K562 (cell line): ENCODE data around the gene ALG1L2. TPM values are rescaled to one million over a fixed set of nuclear protein-coding genes. Genes with fewer than 3 reads are reported as not detected.
"Not testable (repeated sequence)": the region's sequence is repeated elsewhere in the genome, so short reads cannot be mapped to it uniquely, and the experiment has no call there.

Experiments
- ATAC-seq: fragments of 200-7000 bp; cut with Tn5 transposase; 3 replicates; pipeline ENCODE4 v1.9.1; 2020; ENCODE audit warnings: moderate library complexity
- BruUV-seq: library from RNA; stranded (reverse); fragments of 400-500 nt; replicated peaks from 2 replicates; lab custom pipeline; 2021; lab: Mats Ljungman, UMichigan
- CTCF ChIA-PET: fragments of 300-600 bp; formaldehyde crosslinking; extraction: SDS; loops from one replicate; lab custom pipeline; 2021; ENCODE audit warnings: low intra/inter-chr PET ratio; lab: Yijun Ruan, JAX
- POLR2A ChIA-PET: fragments of 300-600, 350-650 bp; sonication (Branson Sonifier 250); formaldehyde crosslinking; extraction: SDS; loops from one replicate; lab custom pipeline; 2021; ENCODE audit warnings: antibody characterized with exemption, inconsistent platforms; lab: Yijun Ruan, JAX
- DNase-seq, 4 experiments: peaks; one replicate each; pipeline versions ENCODE4 v3.0.0 to v3.0.0-alpha.2; 2011 to 2018; ENCODE audit warnings: low spot score in 3 of 4, mixed read lengths in 3 of 4; ENCODE audit errors: extremely low read depth in 1 of 4
- FAIRE-seq: peaks from 2 replicates; lab custom pipeline; 2011; peaks lifted over from hg19 to GRCh38; lab: Jason Lieb, UNC
- H2AFZ ChIP-seq: 2 replicates; pipeline ENCODE4 v1.6.0; 2011; ENCODE audit warnings: low read depth, low read length, control low read depth, inconsistent platforms
- H3K27ac ChIP-seq: fragments of 200-600 bp; 3 replicates; pipeline ENCODE4 v1.8.0; 2011; ENCODE audit warnings: low read depth, mild to moderate bottlenecking, control low read depth, inconsistent platforms, low read length, moderate library complexity, mixed read lengths; ENCODE audit errors: extremely low read depth
- H3K27me3 ChIP-seq, 2 experiments: fragments of 300-600 bp in 1 of 2; 2 replicates in 1 of 2; 3 replicates in 1 of 2; pipeline versions ENCODE4 v1.6.0 to v1.8.0; 2011; ENCODE audit warnings: inconsistent platforms in 2 of 2, low read length in 2 of 2, mild to moderate bottlenecking in 1 of 2, mixed read lengths in 1 of 2, moderate library complexity in 1 of 2; ENCODE audit not compliant: control insufficient read depth in 2 of 2, insufficient read depth in 2 of 2
- H3K36me3 ChIP-seq: fragments of 300-600 bp; 3 replicates; pipeline ENCODE4 v1.8.0; 2011; ENCODE audit warnings: mild to moderate bottlenecking, low read length, inconsistent platforms; ENCODE audit not compliant: control insufficient read depth, insufficient read depth
- H3K4me1 ChIP-seq, 2 experiments: fragments of 200-600 bp in 1 of 2; replicated peaks in 1 of 2; 2 replicates in 1 of 2; 3 replicates in 1 of 2; pipeline versions ENCODE4 v1.5.1 to v1.8.0; 2011; ENCODE audit warnings: inconsistent platforms in 2 of 2, low read length in 2 of 2, mild to moderate bottlenecking in 1 of 2, mixed read lengths in 1 of 2, moderate library complexity in 1 of 2; ENCODE audit not compliant: control insufficient read depth in 2 of 2, insufficient read depth in 2 of 2
- H3K4me2 ChIP-seq: 2 replicates; pipeline ENCODE4 v1.6.1; 2011; ENCODE audit warnings: low read length, control low read depth, inconsistent platforms, mixed read lengths; ENCODE audit not compliant: insufficient read depth
- H3K4me3 ChIP-seq: fragments of 200-600 bp; sonication (generic), shearing (Covaris generic); 2 replicates; pipeline ENCODE4 v1.5.1; 2016; ENCODE audit warnings: control low read depth, inconsistent platforms
- H3K79me2 ChIP-seq: fragments of 200-600 bp; 3 replicates; pipeline ENCODE4 v1.8.0; 2011; ENCODE audit warnings: low read length, inconsistent platforms; ENCODE audit not compliant: control insufficient read depth, insufficient read depth
- H3K9ac ChIP-seq, 2 experiments: 2 replicates each; pipeline versions ENCODE4 v1.6.0 to v1.6.1; 2011; ENCODE audit warnings: low read depth in 2 of 2, low read length in 2 of 2, control low read depth in 1 of 2, inconsistent platforms in 1 of 2, mild to moderate bottlenecking in 1 of 2, mixed read lengths in 1 of 2; ENCODE audit not compliant: insufficient read depth in 1 of 2
- H3K9me1 ChIP-seq: one replicate; pipeline ENCODE4 v1.6.0; 2011; ENCODE audit warnings: inconsistent platforms, mild to moderate bottlenecking, low read length, moderate library complexity; ENCODE audit not compliant: control insufficient read depth, insufficient read depth
- H3K9me3 ChIP-seq: replicated peaks from 2 replicates; pipeline ENCODE4 v1.5.1; 2011; ENCODE audit warnings: low read depth, low read length, inconsistent platforms; ENCODE audit not compliant: control insufficient read depth, insufficient read depth
- H4K20me1 ChIP-seq: replicated peaks from 2 replicates; pipeline ENCODE4 v1.6.1; 2011; ENCODE audit warnings: low read length, inconsistent platforms, mixed read lengths; ENCODE audit not compliant: control insufficient read depth, insufficient read depth
- WGBS: fragments of 100-300 bp; shearing (Covaris generic); methylation state at CpG from one replicate; pipeline ENCODE4 v1.1.6; 2016; ENCODE audit warnings: low coverage, mixed read lengths; ENCODE audit not compliant: insufficient coverage; ENCODE audit errors: missing lambda C conversion rate; 5-methylcytosine and 5-hydroxymethylcytosine counted together
- in situ Hi-C: fragments of 300-500 bp; cut with MboI; formaldehyde crosslinking; loops from 4 replicates; pipeline ENCODE4 v1.15.0; 2018; ENCODE audit warnings: inconsistent platforms, mixed read lengths
- intact Hi-C: fragments of 100-400 bp; cut with micrococcal nuclease; formaldehyde crosslinking; loops from 2 replicates; pipeline ENCODE4 v1.14.2; 2022
- polyA plus RNA-seq, 8 experiments: library from polyadenylated mRNA; depleted of rRNA in 4 of 8; stranded (reverse) in 5 of 8; unstranded in 3 of 8; fragments of >200 nt; fragmentation: Nextera tagmentation in 2 of 8; fragmentation: Illumina TruSeq in 1 of 8; extraction: Ambion mirVana in 2 of 8; extraction: Trizol in 1 of 8; gene quantifications; 2 replicates each; pipeline versions ENCODE4 v1.2.1 to v1.2.3, GENCODE V29; 2011 to 2014; ENCODE audit warnings: inconsistent platforms in 1 of 8, missing spikeins in 1 of 8
- total RNA-seq, 7 experiments: library from RNA; depleted of rRNA in 6 of 7; stranded (reverse); fragments of >200 nt in 6 of 7; fragmentation: Illumina TruSeq in 2 of 7; extraction: Trizol in 2 of 7; gene quantifications; 2 replicates each; pipeline versions ENCODE4 v1.2.1 to v1.2.3, GENCODE V29; 2011 to 2021; ENCODE audit warnings: low replicate concordance in 1 of 7

ALG1L2 gene
- total and polyA plus RNA-seq, 9 of the 15 experiments (the other 6 are each of a cell fraction or from before 2014, with no cell fraction given): 0.10 to 1.1 (median 0.33) TPM; not detected in 2

- H3K4me1 ChIP-seq, DNase-seq, in situ Hi-C loops, H2AFZ ChIP-seq, CTCF ChIA-PET, H3K36me3 ChIP-seq, H3K27me3 ChIP-seq, H3K9me1 ChIP-seq, H3K79me2 ChIP-seq, BruUV-seq, H3K9me3 ChIP-seq, H3K27ac ChIP-seq, H4K20me1 ChIP-seq, H3K9ac ChIP-seq, ATAC-seq, POLR2A ChIA-PET, intact Hi-C loops, H3K4me3 ChIP-seq, H3K4me2 ChIP-seq, FAIRE-seq: not testable (repeated sequence)
- 2% methylated on average over 7 of the region's 13 CpGs for WGBS
Observed at GRCh38 chr3:130037126-130037815, 44.4 kb upstream of the ALG1L2 start.

GRCh38 chr3:130042736-130043135, 38.9 kb upstream of the ALG1L2 start:
- BruUV-seq, H3K4me1 ChIP-seq, in situ Hi-C loops, H3K79me2 ChIP-seq, POLR2A ChIA-PET, intact Hi-C loops, H3K36me3 ChIP-seq, H3K9ac ChIP-seq, H3K4me2 ChIP-seq, H2AFZ ChIP-seq, H3K9me1 ChIP-seq, H3K4me3 ChIP-seq, H3K27ac ChIP-seq, H4K20me1 ChIP-seq, H3K9me3 ChIP-seq, H3K27me3 ChIP-seq, ATAC-seq, CTCF ChIA-PET, DNase-seq, FAIRE-seq: not testable (repeated sequence)
- 11% methylated on average over 1 of the region's 3 CpGs for WGBS

- CTCF ChIA-PET, DNase-seq, H3K4me3 ChIP-seq, BruUV-seq, H3K9me1 ChIP-seq, intact Hi-C loops, H3K36me3 ChIP-seq, H4K20me1 ChIP-seq, H3K4me2 ChIP-seq, FAIRE-seq, H3K79me2 ChIP-seq, H2AFZ ChIP-seq, H3K9ac ChIP-seq, POLR2A ChIA-PET, ATAC-seq, H3K4me1 ChIP-seq, in situ Hi-C loops, H3K27ac ChIP-seq, H3K27me3 ChIP-seq, H3K9me3 ChIP-seq: not testable (repeated sequence)
- WGBS: 11% methylated on average over 6 of the region's 6 CpGs
Observed at GRCh38 chr3:130043658-130044057, 38.0 kb upstream of the ALG1L2 start.
